ENCODE results near the gene BEST4. TPM values are rescaled to one million over a fixed set of nuclear protein-coding genes. Genes with fewer than 3 reads are reported as not detected.
A peak's percentile ranks its signal among the peaks of the same experiment; 100 is the strongest.

The BEST4 gene
- total and polyA plus RNA-seq, 10 donors, result 0.16 to 0.89 (median 0.40) TPM; not detected in 3

- intact Hi-C loops (cut with DNase I; ENCODE audit: low total_unique reads), result loop anchor here (10.0 kb wide), 1 partner anchor 49 kb away; the partner anchor contains the start of genes KIF2C and RNU5D-1
- H3K27me3 ChIP-seq (replicated peaks in 1 of 7), result no peaks in the 10 kb centered on the region
- peak overlapping the region; percentile 33 to 71 (median 43) for H3K4me3 ChIP-seq
Observed at GRCh38 chr1:44783697-44784093, 4.3 kb downstream of the BEST4 start.

DNA sequence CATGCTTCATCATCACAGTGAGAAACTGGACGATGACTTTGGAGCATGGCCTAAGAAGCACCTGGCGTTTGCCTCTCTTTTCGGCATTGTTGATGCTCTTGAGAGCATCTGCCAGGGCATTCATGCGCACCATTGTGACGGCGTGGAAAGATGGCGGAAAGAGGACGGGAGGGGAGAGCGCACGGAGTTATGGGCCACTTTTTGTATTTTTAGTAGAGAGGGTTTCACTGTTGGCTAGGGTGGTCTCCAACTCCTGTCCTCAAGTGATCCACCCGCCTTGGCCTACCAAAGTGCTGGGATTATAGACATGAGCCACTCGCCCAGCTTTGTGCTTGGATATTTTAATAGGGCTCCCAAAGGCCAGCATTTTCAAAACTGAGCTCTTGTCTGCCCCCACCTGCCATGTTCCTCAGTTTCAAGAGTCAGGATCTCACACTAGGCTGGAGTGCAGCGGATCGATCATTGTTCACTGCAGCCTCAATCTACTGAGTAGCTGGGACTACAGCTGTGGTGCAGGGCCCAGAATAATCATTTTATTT lies 7.3 kb downstream of the BEST4 start:
- DNase-seq, result peak; percentile 16
- Histone ChIP-seq H3K27ac (no peak overlapping the region), H3K4me1 (peaks cover 17 to 70% (median 56%) of the 10 kb centered on the region in 6 donors), H3K9me3 (no peaks in the 10 kb centered on the region), H3K36me3 (peaks cover 0 to 61% (median 54%) of the 10 kb centered on the region in 6 donors), H3K4me3 (no peak overlapping the region), H3K27me3 (replicated peaks in 1 of 7) (no peaks in the 10 kb centered on the region)
- intact Hi-C loops (cut with DNase I; ENCODE audit: low total_unique reads), result loop anchor here (10.0 kb wide), 1 partner anchor 46 kb away; the partner anchor contains the start of genes KIF2C and RNU5D-1
- 90 to 96% (median 94%) methylated on average over 14 of the region's 14 CpGs for WGBS, 5 donors
- TF ChIP-seq POLR2AphosphoS5 (IDR thresholded peaks at IDR 0.05) (no peak), POLR2A (IDR thresholded peaks at IDR 0.05) (no peak), CTCF (IDR thresholded peaks at IDR 0.05 in 8 of 11, conservative IDR thresholded peaks at IDR 0.05 in 3 of 11) (no peak)

More at GRCh38 chr1:44783697-44784093, 4.3 kb downstream of the BEST4 start:
- H3K36me3 ChIP-seq, result peaks cover 0 to 37% (median 32%) of the 10 kb centered on the region in 6 donors
- DNase-seq, result no peak
- 45 to 54% (median 47%) methylated on average over 8 of the region's 8 CpGs for whole genome bisulfite sequencing, 5 donors
- peaks cover 12 to 53% (median 41%) of the 10 kb centered on the region in 6 donors for H3K4me1 ChIP-seq
- peak overlapping the region in 7 of 8 donors; percentile 8 to 82 (median 64) for H3K27ac ChIP-seq
- TF ChIP-seq CTCF (IDR thresholded peaks at IDR 0.05 in 8 of 11, conservative IDR thresholded peaks at IDR 0.05 in 3 of 11), result no peak
- TF ChIP-seq POLR2A (IDR thresholded peaks at IDR 0.05), result no peak
- no peaks in the 10 kb centered on the region for H3K9me3 ChIP-seq

- Histone ChIP-seq H3K27ac (peak overlapping the region in 1 of 8 donors; percentile 98), H3K4me3 (peak overlapping the region in 1 of 8 donors; percentile 6), H3K36me3 (peaks cover 0 to 61% (median 54%) of the 10 kb centered on the region in 6 donors), H3K4me1 (peaks cover 20 to 64% (median 47%) of the 10 kb centered on the region in 6 donors), H3K27me3 (replicated peaks in 1 of 7) (no peaks in the 10 kb centered on the region), H3K9me3 (no peaks in the 10 kb centered on the region)
- no peak for DNase-seq
- intact Hi-C loops (cut with DNase I; ENCODE audit: low total_unique reads), result no loop called here
- WGBS, 5 donors, result 84 to 92% (median 89%) methylated on average over 6 of the region's 6 CpGs
- TF ChIP-seq POLR2AphosphoS5 (IDR thresholded peaks at IDR 0.05) (no peak), CTCF (IDR thresholded peaks at IDR 0.05 in 8 of 11, conservative IDR thresholded peaks at IDR 0.05 in 3 of 11) (no peak), POLR2A (IDR thresholded peaks at IDR 0.05) (no peak)
Observed at GRCh38 chr1:44778705-44779576, 9.0 kb downstream of the BEST4 start.

Data from spleen (tissue), 11 donors.